Progenitor cell of endocrine pancreas (in vitro differentiated cells): Measurements from ENCODE around the gene LRRC74B. TPM values are rescaled to one million over a fixed set of nuclear protein-coding genes. Genes with fewer than 3 reads are reported as not detected.
"Not testable (repeated sequence)": the region's sequence is repeated elsewhere in the genome, so short reads cannot be mapped to it uniquely, and the experiment has no call there.

Experiments
- DNase-seq: peaks from one replicate; pipeline ENCODE4 v3.0.0; 2021; ENCODE audit warnings: low spot score; ENCODE audit not compliant: unreplicated experiment
- H3K27ac Mint-ChIP-seq: 2 replicates; pipeline ENCODE4 v1.8.0; 2021; ENCODE audit warnings: mild to moderate bottlenecking, moderate library complexity, mixed read lengths
- H3K27me3 Mint-ChIP-seq: 2 replicates; pipeline ENCODE4 v1.8.0; 2021; ENCODE audit warnings: mixed read lengths
- H3K36me3 Mint-ChIP-seq: 2 replicates; pipeline ENCODE4 v1.8.0; 2022; ENCODE audit warnings: mixed read lengths; ENCODE audit not compliant: insufficient read depth
- H3K4me1 Mint-ChIP-seq: 2 replicates; pipeline ENCODE4 v1.8.0; 2021; ENCODE audit warnings: low read depth, mixed read lengths
- H3K4me3 Mint-ChIP-seq: 2 replicates; pipeline ENCODE4 v1.8.0; 2021; ENCODE audit warnings: low read depth, mild to moderate bottlenecking, moderate library complexity, mixed read lengths
- H3K9me3 Mint-ChIP-seq: 2 replicates; pipeline ENCODE4 v1.8.0; 2021; ENCODE audit warnings: low read depth, mixed read lengths
- total RNA-seq: library from RNA; stranded (reverse); gene quantifications from 2 replicates; pipeline ENCODE4 v1.2.1, GENCODE V29; 2021
- TF ChIP-seq, protein P1 (sequence below): fragments of 200-600 bp; sonication (generic); IDR thresholded peaks from one replicate; pipeline ENCODE4 v1.5.0; 2021; ENCODE audit warnings: antibody characterized with exemption, mild to moderate bottlenecking; ENCODE audit not compliant: unreplicated experiment

LRRC74B gene
- total RNA-seq, 1 donor from 2014 or later = 0.72 TPM

GRCh38 chr22:21054046-21054713, 8.4 kb downstream of the LRRC74B start:
- Mint-ChIP-seq H3K27me3 (peaks cover 27% of the 10 kb centered on the region), H3K4me1 (no peaks in the 10 kb centered on the region), H3K9me3 (no peaks in the 10 kb centered on the region), H3K4me3 (no peak overlapping the region), H3K27ac (no peak overlapping the region), H3K36me3 (no peaks in the 10 kb centered on the region)
- no peak for DNase-seq
- TF ChIP-seq, protein P1, sequence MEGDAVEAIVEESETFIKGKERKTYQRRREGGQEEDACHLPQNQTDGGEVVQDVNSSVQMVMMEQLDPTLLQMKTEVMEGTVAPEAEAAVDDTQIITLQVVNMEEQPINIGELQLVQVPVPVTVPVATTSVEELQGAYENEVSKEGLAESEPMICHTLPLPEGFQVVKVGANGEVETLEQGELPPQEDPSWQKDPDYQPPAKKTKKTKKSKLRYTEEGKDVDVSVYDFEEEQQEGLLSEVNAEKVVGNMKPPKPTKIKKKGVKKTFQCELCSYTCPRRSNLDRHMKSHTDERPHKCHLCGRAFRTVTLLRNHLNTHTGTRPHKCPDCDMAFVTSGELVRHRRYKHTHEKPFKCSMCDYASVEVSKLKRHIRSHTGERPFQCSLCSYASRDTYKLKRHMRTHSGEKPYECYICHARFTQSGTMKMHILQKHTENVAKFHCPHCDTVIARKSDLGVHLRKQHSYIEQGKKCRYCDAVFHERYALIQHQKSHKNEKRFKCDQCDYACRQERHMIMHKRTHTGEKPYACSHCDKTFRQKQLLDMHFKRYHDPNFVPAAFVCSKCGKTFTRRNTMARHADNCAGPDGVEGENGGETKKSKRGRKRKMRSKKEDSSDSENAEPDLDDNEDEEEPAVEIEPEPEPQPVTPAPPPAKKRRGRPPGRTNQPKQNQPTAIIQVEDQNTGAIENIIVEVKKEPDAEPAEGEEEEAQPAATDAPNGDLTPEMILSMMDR = no peak

DNA sequence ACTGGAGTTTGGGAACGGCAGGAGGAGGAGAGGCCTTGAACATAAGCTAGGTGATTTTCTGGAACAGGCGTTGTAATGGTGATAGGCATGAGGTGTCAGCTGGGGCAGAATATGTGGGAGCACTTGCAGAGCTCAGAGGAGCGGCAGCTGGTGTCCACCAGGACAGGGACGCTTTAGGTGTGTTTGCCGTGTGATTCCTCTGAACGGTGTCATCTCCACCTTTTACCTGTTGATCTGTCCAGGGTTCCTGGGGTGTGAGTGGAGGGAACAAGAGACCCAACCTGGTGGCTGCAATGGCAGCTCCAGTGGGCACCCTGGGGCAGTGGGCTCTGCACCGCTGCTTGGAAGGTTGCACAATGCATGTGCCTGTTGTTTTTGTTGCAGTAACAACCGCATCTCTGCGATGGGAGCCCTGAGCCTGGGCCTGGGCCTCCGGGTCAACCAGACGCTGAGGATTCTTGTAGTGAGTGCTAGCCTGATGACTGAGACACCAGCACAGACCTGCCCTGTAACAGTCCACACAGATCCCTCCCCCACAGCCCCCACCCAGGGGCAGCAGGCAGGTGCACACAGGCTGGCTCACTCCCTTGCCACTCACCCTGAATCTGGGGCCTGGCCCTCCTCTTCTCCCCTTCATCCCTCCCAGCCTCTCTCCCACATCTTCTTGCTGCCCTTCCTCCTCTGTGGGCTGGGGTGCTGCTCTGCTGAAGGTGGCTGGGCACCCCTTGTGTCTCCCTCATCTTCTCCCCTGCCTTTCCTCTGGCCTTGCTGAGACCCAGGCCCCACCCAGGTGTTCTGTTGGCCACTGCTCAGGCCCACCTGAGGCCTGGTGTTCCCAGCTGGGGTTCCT, 9.2 kb downstream of the LRRC74B start:
- no peak for DNase-seq
- no peaks in the 10 kb centered on the region for H3K9me3 Mint-ChIP-seq
- no peak overlapping the region for H3K27ac Mint-ChIP-seq
- no peaks in the 10 kb centered on the region for H3K36me3 Mint-ChIP-seq
- H3K4me1 Mint-ChIP-seq = no peaks in the 10 kb centered on the region
- TF ChIP-seq, protein P1 = no peak
- H3K4me3 Mint-ChIP-seq = no peak overlapping the region
- H3K27me3 Mint-ChIP-seq = peaks cover 27% of the 10 kb centered on the region

GRCh38 chr22:21055564-21055834, 9.8 kb downstream of the LRRC74B start:
- H3K36me3 Mint-ChIP-seq = no peaks in the 10 kb centered on the region
- H3K4me3 Mint-ChIP-seq = no peak overlapping the region
- TF ChIP-seq, protein P1 = no peak
- H3K27ac Mint-ChIP-seq = no peak overlapping the region
- peaks cover 27% of the 10 kb centered on the region for H3K27me3 Mint-ChIP-seq
- DNase-seq = no peak
- H3K4me1 Mint-ChIP-seq = no peaks in the 10 kb centered on the region
- no peaks in the 10 kb centered on the region for H3K9me3 Mint-ChIP-seq

DNA sequence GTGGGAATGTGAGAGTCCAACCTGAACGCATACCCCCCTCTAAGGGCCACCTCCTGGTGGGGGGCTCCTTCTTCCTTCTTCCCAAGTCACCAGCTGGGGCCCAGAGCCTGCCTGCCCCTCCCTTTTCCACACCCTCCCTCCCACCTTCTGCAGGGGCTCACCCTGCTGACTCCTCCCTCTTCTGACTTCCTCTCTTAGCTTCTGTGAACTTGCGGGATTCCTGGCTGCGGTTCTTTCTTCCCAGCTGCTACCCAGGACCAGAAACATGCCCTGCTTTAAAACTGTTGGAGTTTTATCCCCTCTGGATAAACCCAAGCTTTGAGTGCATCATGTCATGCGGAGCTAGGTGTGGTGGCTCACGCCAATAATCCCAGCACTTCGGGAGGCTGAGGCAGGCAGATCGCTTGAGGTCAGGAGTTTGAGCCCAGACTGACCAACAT, 10.2 kb downstream of the LRRC74B start:
- TF ChIP-seq, protein P1 = no peak
- DNase-seq = no peak
- Mint-ChIP-seq H3K4me3 (no peak overlapping the region), H3K4me1 (no peaks in the 10 kb centered on the region), H3K9me3 (no peaks in the 10 kb centered on the region), H3K36me3 (no peaks in the 10 kb centered on the region), H3K27ac (no peak overlapping the region), H3K27me3 (peaks cover 27% of the 10 kb centered on the region)

GRCh38 chr22:21060363-21060762, 14.6 kb downstream of the LRRC74B start:
- not testable (repeated sequence) for H3K4me1 Mint-ChIP-seq, H3K9me3 Mint-ChIP-seq, H3K36me3 Mint-ChIP-seq, DNase-seq, H3K27ac Mint-ChIP-seq, H3K4me3 Mint-ChIP-seq
- peaks cover 13% of the 10 kb centered on the region for H3K27me3 Mint-ChIP-seq

DNA sequence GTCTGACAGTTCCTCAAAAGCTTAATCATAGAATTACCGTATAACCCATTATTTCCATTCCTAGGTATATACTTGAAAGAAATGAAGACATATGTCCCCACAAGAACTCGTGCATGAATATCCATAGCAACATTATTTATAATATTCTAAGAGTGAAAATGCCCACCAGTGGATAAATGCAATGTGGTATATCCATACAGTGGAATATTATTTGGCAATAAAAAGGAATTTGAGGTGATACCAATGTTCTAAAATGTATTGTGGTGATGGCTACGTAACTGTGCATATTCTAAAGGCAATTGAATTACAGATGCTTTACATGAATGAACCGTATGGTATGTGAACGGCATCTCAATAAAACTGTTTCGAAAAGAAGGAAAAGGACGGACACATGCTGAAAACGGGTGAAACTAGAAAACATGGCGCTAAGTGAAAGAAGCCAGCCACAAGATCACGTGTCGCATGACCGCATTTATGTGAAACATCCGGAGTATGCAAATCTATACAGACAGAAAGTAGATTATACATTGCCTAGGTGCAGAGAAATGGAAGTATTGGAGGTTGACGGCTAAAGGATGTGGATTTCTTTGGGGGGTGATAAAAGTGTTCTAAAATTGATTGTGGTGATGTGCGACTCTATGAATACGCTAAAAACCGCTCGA, 16.0 kb downstream of the LRRC74B start:
- not testable (repeated sequence) for DNase-seq, H3K27ac Mint-ChIP-seq, H3K4me1 Mint-ChIP-seq, H3K27me3 Mint-ChIP-seq, H3K9me3 Mint-ChIP-seq, H3K4me3 Mint-ChIP-seq, H3K36me3 Mint-ChIP-seq

GRCh38 chr22:21064425-21064824, 18.7 kb downstream of the LRRC74B start:
- not testable (repeated sequence) for H3K4me1 Mint-ChIP-seq, H3K9me3 Mint-ChIP-seq, H3K27ac Mint-ChIP-seq, H3K4me3 Mint-ChIP-seq, H3K27me3 Mint-ChIP-seq, DNase-seq, H3K36me3 Mint-ChIP-seq
